MM.1S (cell line): Measurements from ENCODE around the gene LINS1.

Experiments
- DNase-seq: peaks from one replicate; pipeline ENCODE4 v3.0.0-alpha.2; 2015
- H2AFZ ChIP-seq: fragments of 300-600 bp; sonication (generic); 2 replicates; pipeline ENCODE4 v1.6.0; 2016; ENCODE audit warnings: antibody characterized with exemption, low read length
- H3F3A ChIP-seq: fragments of 300-600 bp; sonication (generic); 2 replicates; pipeline ENCODE4 v1.6.1; 2016; ENCODE audit warnings: mild to moderate bottlenecking, antibody characterized with exemption, low read length, moderate library complexity, mixed read lengths; ENCODE audit not compliant: insufficient read depth
- H3K27ac ChIP-seq: fragments of 300-600 bp; sonication (generic); 2 replicates; pipeline ENCODE4 v1.5.1; 2016; ENCODE audit warnings: mild to moderate bottlenecking, low read length
- H3K27me3 ChIP-seq: fragments of 300-600 bp; sonication (generic); replicated peaks from 2 replicates; pipeline ENCODE4 v1.6.0; 2016; ENCODE audit warnings: low read length; ENCODE audit not compliant: insufficient read depth
- H3K36me3 ChIP-seq: fragments of 300-600 bp; sonication (generic); replicated peaks from 2 replicates; pipeline ENCODE4 v1.6.1; 2016; ENCODE audit warnings: mild to moderate bottlenecking, low read length, mixed read lengths; ENCODE audit not compliant: insufficient read depth
- H3K4me1 ChIP-seq: fragments of 300-600 bp; sonication (generic); 2 replicates; pipeline ENCODE4 v1.6.1; 2016; ENCODE audit warnings: low read length, mixed read lengths
- H3K4me2 ChIP-seq: fragments of 300-600 bp; sonication (generic); 2 replicates; pipeline ENCODE4 v1.6.0; 2016; ENCODE audit warnings: low read depth, low read length
- H3K4me3 ChIP-seq: fragments of 300-600 bp; sonication (generic); 2 replicates; pipeline ENCODE4 v1.5.1; 2016; ENCODE audit warnings: low read length, mixed read lengths
- H3K79me2 ChIP-seq: fragments of 300-600 bp; sonication (generic); 2 replicates; pipeline ENCODE4 v1.6.1; 2016; ENCODE audit warnings: mixed run types, low read length, mixed read lengths
- H3K9ac ChIP-seq: fragments of 300-600 bp; sonication (generic); 2 replicates; pipeline ENCODE4 v1.6.1; 2016; ENCODE audit warnings: low read length, mixed read lengths
- H3K9me2 ChIP-seq: fragments of 300-600 bp; sonication (generic); replicated peaks from 2 replicates; pipeline ENCODE4 v1.6.1; 2016; ENCODE audit warnings: mild to moderate bottlenecking, low read length, mixed read lengths; ENCODE audit not compliant: insufficient read depth
- H3K9me3 ChIP-seq: fragments of 300-600 bp; sonication (generic); replicated peaks from 2 replicates; pipeline ENCODE4 v1.6.1; 2016; ENCODE audit warnings: mild to moderate bottlenecking, low read length, mixed read lengths; ENCODE audit not compliant: insufficient read depth
- H4K20me1 ChIP-seq: fragments of 300-600 bp; sonication (generic); 2 replicates; pipeline ENCODE4 v1.6.1; 2016; ENCODE audit warnings: mild to moderate bottlenecking, low read length, moderate library complexity, mixed read lengths; ENCODE audit not compliant: insufficient read depth
- EZH2 ChIP-seq: fragments of 300-600 bp; sonication (generic); optimal IDR thresholded peaks from 2 replicates; pipeline ENCODE3; 2017; ENCODE audit warnings: low read depth, mild to moderate bottlenecking, antibody characterized with exemption, low read length, mixed read lengths
- EZH2phosphoT487 ChIP-seq: fragments of 300-600 bp; sonication (generic); IDR thresholded peaks from 2 replicates; pipeline ENCODE4 v1.6.1; 2018; ENCODE audit warnings: antibody characterized with exemption, low read length
- TF ChIP-seq, protein P1 (sequence below): fragments of 300-600 bp; sonication (generic); IDR thresholded peaks from 2 replicates; pipeline ENCODE4 v1.5.1; 2016; ENCODE audit warnings: antibody characterized with exemption, low read length, mixed read lengths

Gene LINS1

DNA sequence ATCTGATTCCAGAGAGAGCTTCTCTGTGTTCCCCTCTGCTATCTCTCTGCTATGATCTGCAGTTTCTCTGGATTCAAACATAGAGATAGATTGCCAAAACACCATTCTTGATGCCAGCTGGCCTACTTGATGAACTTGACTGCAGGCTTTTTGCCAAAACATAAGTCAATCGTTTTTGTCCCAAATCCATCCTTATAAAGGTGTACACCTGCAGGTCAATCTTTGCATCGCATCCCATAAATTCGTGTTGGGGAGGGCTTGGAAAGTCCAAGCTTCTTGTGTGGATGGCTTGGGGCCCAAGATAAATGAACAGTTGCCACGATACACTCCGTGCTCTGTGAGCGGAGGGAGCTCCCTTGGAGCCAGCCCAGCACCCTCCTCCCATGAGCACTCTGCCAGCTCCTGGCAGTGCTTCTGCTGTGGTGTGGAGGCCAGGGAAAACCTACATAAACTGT lies 75.9 kb downstream of the LINS1 start:
- Histone ChIP-seq H3K79me2 (no peaks in the 10 kb centered on the region), H3K4me2 (no peak overlapping the region), H2AFZ (no peak overlapping the region), H3K4me1 (no peaks in the 10 kb centered on the region), H3K27ac (no peak overlapping the region), H3K4me3 (no peak overlapping the region), H3F3A (no peaks in the 10 kb centered on the region), H3K27me3 (no peaks in the 10 kb centered on the region), H3K9me3 (no peaks in the 10 kb centered on the region), H3K36me3 (no peaks in the 10 kb centered on the region), H4K20me1 (no peaks in the 10 kb centered on the region), H3K9me2 (no peaks in the 10 kb centered on the region), H3K9ac (no peak overlapping the region)
- TF ChIP-seq EZH2phosphoT487 = no peak
- DNase-seq = no peak

DNA sequence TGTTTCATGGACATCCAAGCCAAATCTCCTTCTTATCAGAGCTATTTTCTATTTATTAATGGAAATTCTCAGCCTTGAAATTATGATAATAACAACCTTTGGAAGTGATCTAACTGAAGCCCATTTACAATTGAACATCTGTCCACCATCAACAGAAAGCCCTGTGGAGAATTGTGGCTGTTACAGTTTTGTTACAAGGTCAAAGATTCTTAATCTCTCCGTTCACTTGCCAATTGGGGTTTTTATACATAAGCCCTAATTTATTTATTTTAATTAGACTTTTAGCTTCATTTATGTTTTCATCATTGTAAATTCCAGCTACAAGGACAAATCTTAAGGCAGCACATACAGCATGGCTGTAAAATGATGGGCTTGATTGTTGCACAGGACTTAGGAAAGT lies 76.5 kb downstream of the LINS1 start:
- Histone ChIP-seq H3K4me1 (no peaks in the 10 kb centered on the region), H3K4me2 (no peak overlapping the region), H3K9ac (no peak overlapping the region), H3K79me2 (no peaks in the 10 kb centered on the region), H3K27ac (no peak overlapping the region), H2AFZ (no peak overlapping the region), H3K36me3 (no peaks in the 10 kb centered on the region), H3K9me3 (no peaks in the 10 kb centered on the region), H3K9me2 (no peaks in the 10 kb centered on the region), H4K20me1 (no peaks in the 10 kb centered on the region), H3K27me3 (no peaks in the 10 kb centered on the region), H3F3A (no peaks in the 10 kb centered on the region), H3K4me3 (no peak overlapping the region)
- TF ChIP-seq, protein P1, sequence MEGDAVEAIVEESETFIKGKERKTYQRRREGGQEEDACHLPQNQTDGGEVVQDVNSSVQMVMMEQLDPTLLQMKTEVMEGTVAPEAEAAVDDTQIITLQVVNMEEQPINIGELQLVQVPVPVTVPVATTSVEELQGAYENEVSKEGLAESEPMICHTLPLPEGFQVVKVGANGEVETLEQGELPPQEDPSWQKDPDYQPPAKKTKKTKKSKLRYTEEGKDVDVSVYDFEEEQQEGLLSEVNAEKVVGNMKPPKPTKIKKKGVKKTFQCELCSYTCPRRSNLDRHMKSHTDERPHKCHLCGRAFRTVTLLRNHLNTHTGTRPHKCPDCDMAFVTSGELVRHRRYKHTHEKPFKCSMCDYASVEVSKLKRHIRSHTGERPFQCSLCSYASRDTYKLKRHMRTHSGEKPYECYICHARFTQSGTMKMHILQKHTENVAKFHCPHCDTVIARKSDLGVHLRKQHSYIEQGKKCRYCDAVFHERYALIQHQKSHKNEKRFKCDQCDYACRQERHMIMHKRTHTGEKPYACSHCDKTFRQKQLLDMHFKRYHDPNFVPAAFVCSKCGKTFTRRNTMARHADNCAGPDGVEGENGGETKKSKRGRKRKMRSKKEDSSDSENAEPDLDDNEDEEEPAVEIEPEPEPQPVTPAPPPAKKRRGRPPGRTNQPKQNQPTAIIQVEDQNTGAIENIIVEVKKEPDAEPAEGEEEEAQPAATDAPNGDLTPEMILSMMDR = no peak
- TF ChIP-seq EZH2 (no peak), EZH2phosphoT487 (no peak)
- DNase-seq = no peak

DNA sequence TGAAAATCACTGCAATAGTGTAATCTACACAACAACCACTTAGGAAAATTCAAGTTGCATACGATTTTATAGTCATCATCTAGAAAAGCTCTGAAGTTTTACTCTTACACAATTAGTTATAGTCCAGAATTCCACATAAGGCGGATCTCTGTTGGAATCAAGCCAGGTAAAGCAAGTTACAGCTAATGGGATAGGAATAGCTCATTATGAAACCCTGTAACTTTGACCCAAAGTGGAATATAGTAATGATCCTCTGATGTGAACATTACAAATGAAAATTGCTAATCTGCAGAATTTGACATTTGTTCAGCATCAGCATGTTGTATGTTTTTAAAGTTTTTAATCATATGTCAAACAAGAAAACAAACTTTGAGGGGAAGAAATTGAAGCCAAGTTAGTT lies 77.7 kb downstream of the LINS1 start:
- Histone ChIP-seq H3K27me3 (no peaks in the 10 kb centered on the region), H3K36me3 (no peaks in the 10 kb centered on the region), H3F3A (no peaks in the 10 kb centered on the region), H3K4me3 (no peak overlapping the region), H3K27ac (no peak overlapping the region), H3K9me3 (no peaks in the 10 kb centered on the region), H3K9me2 (no peaks in the 10 kb centered on the region), H2AFZ (no peak overlapping the region), H3K9ac (no peak overlapping the region), H3K79me2 (no peaks in the 10 kb centered on the region), H3K4me1 (no peaks in the 10 kb centered on the region), H3K4me2 (no peak overlapping the region), H4K20me1 (no peaks in the 10 kb centered on the region)
- no peak for DNase-seq
- TF ChIP-seq EZH2 (no peak), EZH2phosphoT487 (no peak)
- TF ChIP-seq, protein P1 = no peak

DNA sequence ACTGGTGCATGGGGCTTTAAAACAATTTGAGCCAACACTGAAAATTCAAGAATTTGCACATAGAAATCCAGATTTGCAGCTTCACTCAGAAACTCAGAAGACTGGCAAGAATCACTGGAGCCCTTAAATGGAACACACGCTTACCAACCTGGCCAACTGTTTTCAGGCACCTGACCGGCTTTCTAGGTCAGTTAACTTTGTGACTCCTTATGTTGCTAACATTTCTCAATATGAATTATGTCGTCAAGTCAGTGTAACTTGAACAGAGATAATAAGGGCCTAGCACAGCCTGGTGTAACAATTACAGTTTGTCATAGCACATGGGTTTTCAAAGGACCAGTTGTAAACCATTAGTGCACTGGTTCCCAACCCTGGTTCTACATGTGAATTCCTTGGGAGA lies 80.1 kb downstream of the LINS1 start:
- H3K4me1 ChIP-seq = no peaks in the 10 kb centered on the region
- no peaks in the 10 kb centered on the region for H3K27me3 ChIP-seq
- no peak overlapping the region for H3K27ac ChIP-seq
- no peaks in the 10 kb centered on the region for H3K9me3 ChIP-seq
- TF ChIP-seq EZH2 (no peak), EZH2phosphoT487 (no peak)
- TF ChIP-seq, protein P1 = no peak
- no peak for DNase-seq
- H2AFZ ChIP-seq = no peak overlapping the region
- H3K36me3 ChIP-seq = no peaks in the 10 kb centered on the region
- no peak overlapping the region for H3K9ac ChIP-seq
- no peak overlapping the region for H3K4me3 ChIP-seq
- no peak overlapping the region for H3K4me2 ChIP-seq
- H3K9me2 ChIP-seq = no peaks in the 10 kb centered on the region
- H3F3A ChIP-seq = no peaks in the 10 kb centered on the region
- no peaks in the 10 kb centered on the region for H4K20me1 ChIP-seq
- no peaks in the 10 kb centered on the region for H3K79me2 ChIP-seq
